ENCODE data around the gene SUGP2.

Gene SUGP2

GRCh38 chr19:19059018-19059836, 25.9 kb upstream of the SUGP2 start:
- DNase-seq: no peak

- no peak for DNase-seq
These were observed 24.4 kb upstream of the SUGP2 start for GRCh38 chr19:19057720-19058119.

- DNase-seq: no peak
These were observed 24.0 kb upstream of the SUGP2 start for GRCh38 chr19:19057317-19057716.

GRCh38 chr19:19056636-19057275, 23.4 kb upstream of the SUGP2 start:
- DNase-seq: no peak

GRCh38 chr19:19055701-19056100, 22.4 kb upstream of the SUGP2 start:
- DNase-seq: no peak

GRCh38 chr19:19054939-19055440, 21.7 kb upstream of the SUGP2 start:
- DNase-seq: no peak

- DNase-seq: no peak
These were observed 21.1 kb upstream of the SUGP2 start for GRCh38 chr19:19054315-19054938.

GRCh38 chr19:19053508-19054314, 20.4 kb upstream of the SUGP2 start:
- DNase-seq: no peak

GRCh38 chr19:19052921-19053320, 19.6 kb upstream of the SUGP2 start:
- DNase-seq: no peak

- DNase-seq: no peak
These were observed 18.3 kb upstream of the SUGP2 start for GRCh38 chr19:19051478-19052213.

GRCh38 chr19:19050731-19051130, 17.4 kb upstream of the SUGP2 start:
- DNase-seq: no peak

- DNase-seq: no peak
These were observed 16.8 kb upstream of the SUGP2 start for GRCh38 chr19:19050104-19050503.

- no peak for DNase-seq
These were observed 16.1 kb upstream of the SUGP2 start for GRCh38 chr19:19049406-19049805.

- DNase-seq: no peak
These were observed 10.6 kb upstream of the SUGP2 start for GRCh38 chr19:19043881-19044280.

- no peak for DNase-seq
These were observed 10.2 kb upstream of the SUGP2 start for GRCh38 chr19:19043481-19043880.

- no peak for DNase-seq
These were observed 9.5 kb upstream of the SUGP2 start for GRCh38 chr19:19042732-19043280.

- DNase-seq: no peak
These were observed 7.1 kb upstream of the SUGP2 start for GRCh38 chr19:19040417-19040816.

GRCh38 chr19:19039901-19040300, 6.6 kb upstream of the SUGP2 start:
- no peak for DNase-seq

GRCh38 chr19:19034204-19034624, 897 bp upstream of the SUGP2 start:
- peak; percentile 53 for DNase-seq

GRCh38 chr19:19033176-19033425, 216 bp downstream of the SUGP2 start:
- DNase-seq: no peak

GRCh38 chr19:19032420-19033175, 719 bp downstream of the SUGP2 start:
- peak; percentile 87 for DNase-seq
